NCI-H146 (cell line): ENCODE results near the gene AIRE.
A peak's percentile ranks its signal among the peaks of the same experiment; 100 is the strongest.
"Not testable (repeated sequence)": the region's sequence is repeated elsewhere in the genome, so short reads cannot be mapped to it uniquely, and the experiment has no call there.

Experiments used
- DNase-seq: peaks from one replicate; lab custom pipeline; 2025; lab: John Stamatoyannopoulos, UW

Gene AIRE

GRCh38 chr21:44337941-44338895, 52.5 kb downstream of the AIRE start:
- peak; percentile 71 for DNase-seq

GRCh38 chr21:44338971-44339910, 53.6 kb downstream of the AIRE start, which contains the start of gene CFAP410:
CFAP410 (minus strand) TSS chr21:44339390; CDS start chr21:44339194, 196 bp downstream.
- DNase-seq, result peak; percentile 89

DNA sequence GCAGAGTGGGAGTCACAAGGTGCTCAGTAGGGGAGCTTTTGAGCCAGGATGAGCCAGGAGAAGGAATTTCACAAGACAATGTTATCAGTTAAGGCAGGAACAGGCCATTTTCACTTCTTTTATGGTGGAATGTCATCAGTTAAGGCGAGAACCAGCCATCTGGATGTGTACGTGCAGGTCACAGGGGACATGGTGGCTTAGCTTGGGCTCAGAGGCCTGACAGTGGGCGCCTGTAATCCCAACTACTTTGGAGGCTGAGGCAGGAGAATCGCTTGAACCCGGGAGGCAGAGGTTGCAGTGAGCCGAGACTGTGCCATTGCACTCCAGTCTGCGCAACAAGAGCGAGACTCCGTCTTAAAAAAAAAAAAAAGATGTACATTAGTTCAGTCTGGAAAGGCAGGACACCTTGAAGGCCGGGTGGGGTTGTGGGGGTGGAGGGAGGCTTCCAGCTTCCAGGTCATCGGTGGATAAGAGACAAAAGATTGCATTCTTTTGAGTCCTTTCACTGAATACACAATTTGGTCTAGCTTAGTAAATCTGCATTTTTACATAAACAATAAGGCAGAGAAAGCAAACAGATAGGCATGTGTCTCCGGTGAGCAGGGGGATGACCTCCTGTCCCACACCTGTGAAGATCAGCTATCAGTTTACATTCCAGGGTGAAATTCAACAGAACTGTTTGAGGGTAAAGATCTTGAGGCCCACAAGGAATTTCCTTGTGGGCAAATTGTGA, 56.2 kb downstream of the AIRE start:
- not testable (repeated sequence) for DNase-seq

GRCh38 chr21:44342981-44343380, 57.3 kb downstream of the AIRE start:
- not testable (repeated sequence) for DNase-seq

- DNase-seq, result no peak
Observed at GRCh38 chr21:44344541-44345183, 59.0 kb downstream of the AIRE start.

DNA sequence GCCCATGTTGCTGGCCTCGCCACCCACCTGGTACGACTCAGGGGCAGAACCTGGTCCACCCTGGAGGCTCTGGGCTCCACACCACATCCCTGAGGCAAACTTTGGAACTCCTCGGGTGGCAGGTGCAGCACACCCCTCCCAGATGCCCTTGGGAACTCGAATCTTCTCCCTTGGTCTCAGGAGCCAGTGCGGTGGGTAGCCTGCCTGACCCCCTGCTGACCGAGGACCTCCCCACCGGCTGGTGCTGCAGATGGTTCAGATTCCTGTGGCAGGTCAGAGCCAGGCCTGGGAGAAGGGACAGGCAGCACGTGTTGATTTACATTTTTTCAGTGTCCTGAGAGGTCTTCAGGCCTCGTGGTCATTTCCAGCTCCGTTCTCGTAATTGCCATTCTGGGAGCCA, 59.8 kb downstream of the AIRE start:
- no peak for DNase-seq

DNA sequence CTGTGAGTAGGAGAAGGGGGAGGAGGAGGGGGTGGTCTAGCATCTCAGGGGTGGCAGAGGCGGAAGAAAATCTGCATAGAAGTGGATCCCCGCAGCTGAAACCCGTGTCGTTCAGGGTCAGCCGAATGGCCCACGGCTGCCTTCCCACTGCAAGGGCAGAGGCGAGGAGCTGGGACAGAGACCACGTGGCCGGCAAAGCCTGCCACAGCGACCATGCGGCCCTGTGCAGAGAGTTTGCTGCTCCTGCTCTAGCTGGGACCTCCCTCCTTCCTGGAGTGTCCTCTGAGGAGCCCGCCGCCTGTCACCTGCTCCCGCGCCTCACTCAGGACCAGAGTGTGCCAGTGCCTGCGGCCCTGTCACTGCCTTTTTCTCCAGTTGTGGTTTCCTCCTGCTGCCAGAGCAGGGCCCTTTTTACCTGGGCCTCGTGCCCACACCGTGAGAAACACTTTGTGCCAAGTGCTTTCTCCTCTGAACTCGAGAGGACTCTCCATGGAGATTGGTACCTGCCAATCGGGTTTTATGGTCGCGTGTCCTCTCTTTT, 62.3 kb downstream of the AIRE start:
- no peak for DNase-seq
